SU-DHL-6 (cell line): ENCODE results near the gene TMEM131.

Experiments used
- H2AFZ ChIP-seq: fragments of 200-600 bp; sonication (generic); 2 replicates; pipeline ENCODE4 v1.6.1; 2014; ENCODE audit warnings: low read depth, mild to moderate bottlenecking, moderate library complexity, mixed read lengths, antibody characterized with exemption, low read length; ENCODE audit not compliant: severe bottlenecking
- H3F3A ChIP-seq: fragments of 200-600 bp; shearing (Covaris generic); 2 replicates; pipeline ENCODE4 v1.6.0; 2016; ENCODE audit warnings: antibody characterized with exemption, mild to moderate bottlenecking; ENCODE audit not compliant: insufficient read depth
- H3K27ac ChIP-seq: fragments of 200-600 bp; sonication (generic); 2 replicates; pipeline ENCODE4 v1.5.1; 2016; ENCODE audit warnings: low read depth, mild to moderate bottlenecking, low read length, moderate library complexity, mixed read lengths
- H3K27me3 ChIP-seq: fragments of 200-600 bp; sonication (generic), shearing (Covaris generic); 2 replicates; pipeline ENCODE4 v1.6.0; 2014; ENCODE audit warnings: mild to moderate bottlenecking, low read length
- H3K36me3 ChIP-seq: fragments of 200-600 bp; sonication (generic); 2 replicates; pipeline ENCODE4 v1.6.1; 2014; ENCODE audit warnings: mild to moderate bottlenecking, low read length, mixed read lengths
- H3K4me2 ChIP-seq: fragments of 300-600, 200-600 bp; shearing (Covaris generic), sonication (generic); 2 replicates; pipeline ENCODE4 v1.6.0; 2014; ENCODE audit warnings: low read length, low read depth, mild to moderate bottlenecking; ENCODE audit not compliant: poor library complexity, severe bottlenecking
- H3K4me3 ChIP-seq: fragments of 200-600 bp; sonication (generic); 2 replicates; pipeline ENCODE4 v1.5.1; 2014; ENCODE audit warnings: antibody characterized with exemption, low read length, mild to moderate bottlenecking, mixed read lengths; ENCODE audit not compliant: insufficient read depth, poor library complexity, severe bottlenecking
- H3K79me2 ChIP-seq: fragments of 200-600 bp; sonication (generic); 2 replicates; pipeline ENCODE4 v1.6.1; 2014; ENCODE audit warnings: mild to moderate bottlenecking, low read length, moderate library complexity; ENCODE audit not compliant: insufficient read depth
- H3K9ac ChIP-seq: fragments of 200-600 bp; sonication (generic); 2 replicates; pipeline ENCODE4 v1.7.0; 2014; ENCODE audit warnings: mild to moderate bottlenecking, low read length
- H3K9me2 ChIP-seq: fragments of 200-600 bp; sonication (generic); replicated peaks from 2 replicates; pipeline ENCODE4 v1.6.1; 2014; ENCODE audit warnings: low read length; ENCODE audit not compliant: insufficient read depth
- H3K9me3 ChIP-seq: fragments of 200-600 bp; sonication (generic); 2 replicates; pipeline ENCODE4 v1.6.1; 2014; ENCODE audit warnings: low read length, mixed read lengths; ENCODE audit not compliant: insufficient read depth
- H4K20me1 ChIP-seq: fragments of 200-600 bp; sonication (generic); 2 replicates; pipeline ENCODE4 v1.6.1; 2014; ENCODE audit warnings: low read depth, mild to moderate bottlenecking, antibody characterized with exemption, low read length, moderate library complexity, mixed read lengths
- EZH2phosphoT487 ChIP-seq: fragments of 200-600 bp; sonication (generic), shearing (Covaris generic); conservative IDR thresholded peaks from 2 replicates; pipeline ENCODE4 v1.6.1; 2018; ENCODE audit warnings: mild to moderate bottlenecking, antibody characterized with exemption, low read length, moderate library complexity, mixed read lengths
- TF ChIP-seq, protein P1 (sequence below): fragments of 200-600 bp; sonication (generic); IDR thresholded peaks from one replicate; pipeline ENCODE4 v1.5.1; 2017; ENCODE audit warnings: antibody characterized with exemption, mild to moderate bottlenecking, low read length, moderate library complexity; ENCODE audit not compliant: insufficient read depth, poor library complexity, severe bottlenecking

Gene TMEM131

DNA sequence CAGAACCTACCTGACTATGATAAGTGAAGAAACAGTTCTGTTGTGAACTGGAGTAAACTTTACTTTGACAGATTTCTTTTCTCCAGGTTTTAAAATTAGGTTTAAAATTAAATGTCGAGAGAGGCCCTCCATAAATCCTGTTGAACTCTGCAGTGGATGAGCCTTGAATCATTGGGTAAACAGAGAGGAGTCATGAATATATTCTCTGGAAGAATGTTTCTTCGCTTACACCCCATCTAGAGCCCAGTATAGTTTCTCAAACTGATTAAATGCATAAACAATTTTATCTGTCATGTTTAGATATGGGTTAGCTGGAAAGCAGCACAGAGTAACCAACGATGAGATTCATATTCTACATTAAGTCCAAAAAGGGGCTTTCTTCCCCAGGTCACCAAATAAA is 198.4 kb downstream of the TMEM131 start:
- Histone ChIP-seq H3K79me2 (no peaks in the 10 kb centered on the region), H3K4me3 (no peak overlapping the region), H3K36me3 (peaks cover 10% of the 10 kb centered on the region; the same call in 1 of the 2 replicates), H3K9me2 (no peaks in the 10 kb centered on the region), H3K9ac (no peak overlapping the region), H3K27ac (no peak overlapping the region), H3K4me2 (no peak overlapping the region), H3F3A (no peaks in the 10 kb centered on the region), H3K27me3 (no peaks in the 10 kb centered on the region), H2AFZ (no peak overlapping the region), H4K20me1 (no peaks in the 10 kb centered on the region), H3K9me3 (no peaks in the 10 kb centered on the region)
- TF ChIP-seq, protein P1, sequence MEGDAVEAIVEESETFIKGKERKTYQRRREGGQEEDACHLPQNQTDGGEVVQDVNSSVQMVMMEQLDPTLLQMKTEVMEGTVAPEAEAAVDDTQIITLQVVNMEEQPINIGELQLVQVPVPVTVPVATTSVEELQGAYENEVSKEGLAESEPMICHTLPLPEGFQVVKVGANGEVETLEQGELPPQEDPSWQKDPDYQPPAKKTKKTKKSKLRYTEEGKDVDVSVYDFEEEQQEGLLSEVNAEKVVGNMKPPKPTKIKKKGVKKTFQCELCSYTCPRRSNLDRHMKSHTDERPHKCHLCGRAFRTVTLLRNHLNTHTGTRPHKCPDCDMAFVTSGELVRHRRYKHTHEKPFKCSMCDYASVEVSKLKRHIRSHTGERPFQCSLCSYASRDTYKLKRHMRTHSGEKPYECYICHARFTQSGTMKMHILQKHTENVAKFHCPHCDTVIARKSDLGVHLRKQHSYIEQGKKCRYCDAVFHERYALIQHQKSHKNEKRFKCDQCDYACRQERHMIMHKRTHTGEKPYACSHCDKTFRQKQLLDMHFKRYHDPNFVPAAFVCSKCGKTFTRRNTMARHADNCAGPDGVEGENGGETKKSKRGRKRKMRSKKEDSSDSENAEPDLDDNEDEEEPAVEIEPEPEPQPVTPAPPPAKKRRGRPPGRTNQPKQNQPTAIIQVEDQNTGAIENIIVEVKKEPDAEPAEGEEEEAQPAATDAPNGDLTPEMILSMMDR, result no peak
- TF ChIP-seq EZH2phosphoT487, result no peak

DNA sequence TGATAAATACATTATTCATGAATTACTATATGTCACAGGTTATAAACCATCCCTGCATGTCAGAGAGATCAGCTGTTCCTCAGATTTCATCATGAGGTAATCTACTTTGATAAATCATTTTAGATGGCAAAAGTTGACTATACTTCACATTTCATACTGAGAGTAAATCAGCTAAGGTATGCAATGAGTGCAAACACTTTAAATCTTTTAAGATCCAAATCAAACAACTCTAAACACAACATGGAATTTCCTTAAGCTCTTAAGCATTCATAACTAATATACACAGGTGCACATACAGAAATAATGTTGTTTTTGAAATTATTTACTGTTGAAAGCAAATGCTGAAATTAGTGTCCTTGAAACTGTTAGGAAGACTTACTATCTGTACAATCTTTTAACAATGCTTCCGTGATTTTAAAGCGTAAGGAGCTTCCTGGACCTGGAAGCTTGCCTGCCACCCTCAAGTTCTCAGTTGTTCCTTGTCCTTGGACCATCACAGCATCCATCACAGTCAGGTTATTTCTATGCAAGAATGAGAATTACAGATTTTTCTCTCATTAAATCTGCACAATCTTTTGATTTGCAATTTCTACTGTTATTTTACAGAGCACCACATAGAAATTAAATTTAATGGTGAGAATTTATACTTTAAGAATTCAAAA is 199.2 kb downstream of the TMEM131 start:
- H2AFZ ChIP-seq, result no peak overlapping the region
- H4K20me1 ChIP-seq, result no peaks in the 10 kb centered on the region
- no peak overlapping the region for H3K9ac ChIP-seq
- no peaks in the 10 kb centered on the region for H3K79me2 ChIP-seq
- peaks cover 8% of the 10 kb centered on the region; the same call in 1 of the 2 replicates for H3K36me3 ChIP-seq
- H3K4me3 ChIP-seq, result no peak overlapping the region
- no peaks in the 10 kb centered on the region for H3K27me3 ChIP-seq
- H3K4me2 ChIP-seq, result no peak overlapping the region
- H3F3A ChIP-seq, result no peaks in the 10 kb centered on the region
- no peaks in the 10 kb centered on the region for H3K9me2 ChIP-seq
- TF ChIP-seq, protein P1, result no peak
- TF ChIP-seq EZH2phosphoT487, result no peak
- H3K27ac ChIP-seq, result no peak overlapping the region
- no peaks in the 10 kb centered on the region for H3K9me3 ChIP-seq

GRCh38 chr2:97792416-97792815 is 203.3 kb downstream of the TMEM131 start:
- no peaks in the 10 kb centered on the region for H3F3A ChIP-seq
- no peaks in the 10 kb centered on the region for H3K9me3 ChIP-seq
- H3K27me3 ChIP-seq, result no peaks in the 10 kb centered on the region
- no peak overlapping the region for H2AFZ ChIP-seq
- no peak overlapping the region for H3K27ac ChIP-seq
- H3K36me3 ChIP-seq, result no peaks in the 10 kb centered on the region
- H3K4me2 ChIP-seq, result no peak overlapping the region
- no peaks in the 10 kb centered on the region for H4K20me1 ChIP-seq
- H3K79me2 ChIP-seq, result no peaks in the 10 kb centered on the region
- H3K9ac ChIP-seq, result no peak overlapping the region
- H3K9me2 ChIP-seq, result no peaks in the 10 kb centered on the region
- TF ChIP-seq, protein P1, result no peak
- H3K4me3 ChIP-seq, result no peak overlapping the region
